ENCODE measurements around the gene ZNF133. TPM values are rescaled to one million over a fixed set of nuclear protein-coding genes. Genes with fewer than 3 reads are reported as not detected.

ZNF133 gene
- total RNA-seq (2014; rRNA removed; shearing (Covaris generic)) (5.9 and 11.1 TPM in 2 replicates), total RNA-seq (2022) (6.5 and 9.1 TPM in 2 replicates), Bru-seq, nascent RNA (percentile 61 among the genes with signal in this experiment), BruChase-seq, experiment 1, labeled RNA remaining after a 6-hour chase (percentile 59 among the genes with signal in this experiment), BruChase-seq, experiment 2, labeled RNA remaining after a 2-hour chase (percentile 61 among the genes with signal in this experiment)
- long read RNA-seq, partial matches to known transcripts, result 1 of 6 reads
- long read RNA-seq, other reads (novel, unspliced or antisense), result 4 of 6 reads

GRCh38 chr20:18287915-18288748 lies at the start of gene ZNF133:
TSS of gene ZNF133 (plus strand) at chr20:18288527. CDS start at chr20:18305687, 17,160 bp downstream.
- intact Hi-C loops (cut with micrococcal nuclease; ENCODE audit: unreplicated experiment), result loop anchor here (5.0 to 10.0 kb wide), 2 partner anchors 151 to 177 kb away; partner anchors contain the start of genes DZANK1, KAT14, PET117 and POLR3F
- H3K4me1 ChIP-seq (ENCODE audit: insufficient read depth, low read length, poor library complexity, severe bottlenecking), result peaks cover 17% of the 10 kb centered on the region
- DNase-seq (ENCODE audit: low spot score), result peak; percentile 93
- H3K4me3 ChIP-seq (ENCODE audit: low read depth, low read length, poor library complexity, severe bottlenecking), result peak within 1 kb of the TSS; percentile 90
- H2AFZ ChIP-seq (ENCODE audit: low read length), result peak within 1 kb of the TSS; percentile 99
- peak within 1 kb of the TSS; percentile 80 for H3K4me2 ChIP-seq (ENCODE audit: low read length)
- peak within 1 kb of the TSS; percentile 52 for H3K27ac ChIP-seq (ENCODE audit: low read depth, low read length, poor library complexity, severe bottlenecking)
- H4K20me1 ChIP-seq (ENCODE audit: insufficient read depth, low read length), result no peaks in the 10 kb centered on the region
- ChIA-PET POLR2A (interaction anchor here (0.6 to 1.3 kb wide), 8 partner anchors 9 to 1372 kb away, joined by 3 to 7 read pairs (median 4); partner anchors contain the start of genes KAT14 and PET117), CTCF (ENCODE audit: unreplicated experiment) (interaction anchor here (1.0 kb wide), 1 partner anchor 19 kb away, joined by 5 read pairs; no protein-coding TSS in a partner anchor)
- H3K9me3 ChIP-seq (ENCODE audit: low read length), result peaks cover 18% of the 10 kb centered on the region
- no peaks in the 10 kb centered on the region for H3K36me3 ChIP-seq (ENCODE audit: insufficient read depth, low read length)
- TF ChIP-seq CTCF (conservative IDR thresholded peaks at IDR 0.05; ENCODE audit: low read length), result peak; percentile 58; the same call in 1 of the 2 replicates
- no peak for TF ChIP-seq EZH2phosphoT487 (IDR thresholded peaks at IDR 0.05; ENCODE audit: borderline replicate concordance, low read depth, low read length)
- no TSS peak for BruUV-seq (replicated peaks)
- no peaks in the 10 kb centered on the region for H3K79me2 ChIP-seq (ENCODE audit: insufficient read depth, low read depth, low read length)
- H3K9me2 ChIP-seq (ENCODE audit: insufficient read depth, low read length), result no peaks in the 10 kb centered on the region

- Histone ChIP-seq H3K9me2 (ENCODE audit: insufficient read depth, low read length) (no peaks in the 10 kb centered on the region), H3K9me3 (ENCODE audit: low read length) (peaks cover 4% of the 10 kb centered on the region; the same call in 1 of the 2 replicates), H3K4me2 (ENCODE audit: low read length) (no peak overlapping the region), H2AFZ (ENCODE audit: low read length) (no peak overlapping the region), H4K20me1 (ENCODE audit: insufficient read depth, low read length) (no peaks in the 10 kb centered on the region), H3K4me1 (ENCODE audit: insufficient read depth, low read length, poor library complexity, severe bottlenecking) (no peaks in the 10 kb centered on the region), H3K27ac (ENCODE audit: low read depth, low read length, poor library complexity, severe bottlenecking) (no peak overlapping the region), H3K4me3 (ENCODE audit: low read depth, low read length, poor library complexity, severe bottlenecking) (no peak overlapping the region), H3K79me2 (ENCODE audit: insufficient read depth, low read depth, low read length) (no peaks in the 10 kb centered on the region), H3K36me3 (ENCODE audit: insufficient read depth, low read length) (no peaks in the 10 kb centered on the region)
- intact Hi-C loops (cut with micrococcal nuclease; ENCODE audit: unreplicated experiment), result no loop called here
- ChIA-PET CTCF (ENCODE audit: unreplicated experiment) (no interaction called here), POLR2A (no interaction called here)
- DNase-seq (ENCODE audit: low spot score), result no peak
- no peak for TF ChIP-seq CTCF (conservative IDR thresholded peaks at IDR 0.05; ENCODE audit: low read length)
- no peak for TF ChIP-seq EZH2phosphoT487 (IDR thresholded peaks at IDR 0.05; ENCODE audit: borderline replicate concordance, low read depth, low read length)
- no TSS peak for BruUV-seq (replicated peaks)
Observed at GRCh38 chr20:18240997-18241396, 47.3 kb upstream of the ZNF133 start.

Measured in OCI-LY7 (cell line).